H9 (cell line): ENCODE data around the gene PASD1. TPM values are rescaled to one million over a fixed set of nuclear protein-coding genes. Genes with fewer than 3 reads are reported as not detected.
"Not testable (repeated sequence)": the region's sequence is repeated elsewhere in the genome, so short reads cannot be mapped to it uniquely, and the experiment has no call there.

Experiments
- DNase-seq: peaks from one replicate; pipeline ENCODE4 v3.0.0-alpha.2; 2017
- H2AFZ ChIP-seq: one replicate; pipeline ENCODE4 v1.6.1; 2013; ENCODE audit warnings: mild to moderate bottlenecking, low read length, control low read depth, moderate library complexity
- H2AK5ac ChIP-seq: 2 replicates; pipeline ENCODE4 v1.6.1; 2013; ENCODE audit warnings: low read length, control low read depth, mixed read lengths; ENCODE audit not compliant: insufficient read length
- H2BK120ac ChIP-seq: one replicate; pipeline ENCODE4 v1.6.1; 2013; ENCODE audit warnings: low read depth, mild to moderate bottlenecking, low read length, control low read depth, inconsistent platforms; ENCODE audit not compliant: poor library complexity, severe bottlenecking
- H2BK12ac ChIP-seq: 2 replicates; pipeline ENCODE4 v1.6.1; 2013; ENCODE audit warnings: low read length, control low read depth, mixed read lengths, low read depth; ENCODE audit not compliant: insufficient read length
- H2BK15ac ChIP-seq: 2 replicates; pipeline ENCODE4 v1.6.1; 2013; ENCODE audit warnings: low read depth, low read length, control low read depth
- H2BK20ac ChIP-seq: one replicate; pipeline ENCODE4 v1.6.1; 2013; ENCODE audit warnings: low read depth, mild to moderate bottlenecking, low read length, control low read depth, inconsistent platforms; ENCODE audit not compliant: poor library complexity, severe bottlenecking
- H2BK5ac ChIP-seq: 2 replicates; pipeline ENCODE4 v1.6.1; 2013; ENCODE audit warnings: low read length, control low read depth, mixed read lengths; ENCODE audit not compliant: insufficient read length
- H3K14ac ChIP-seq: 2 replicates; pipeline ENCODE4 v1.6.1; 2013; ENCODE audit warnings: low read length, control low read depth; ENCODE audit not compliant: insufficient read depth
- H3K18ac ChIP-seq: 2 replicates; pipeline ENCODE4 v1.6.1; 2013; ENCODE audit warnings: low read depth, mild to moderate bottlenecking, mixed read lengths, low read length, control low read depth; ENCODE audit not compliant: insufficient read length
- H3K23ac ChIP-seq: 2 replicates; pipeline ENCODE4 v1.6.1; 2013; ENCODE audit warnings: low read length, control low read depth, mixed read lengths, low read depth; ENCODE audit not compliant: insufficient read length
- H3K23me2 ChIP-seq: 2 replicates; pipeline ENCODE4 v1.6.1; 2013; ENCODE audit warnings: low read depth, mild to moderate bottlenecking, mixed read lengths, low read length, control low read depth; ENCODE audit not compliant: insufficient read length, poor library complexity, severe bottlenecking
- H3K27ac ChIP-seq: 2 replicates; pipeline ENCODE4 v1.5.1; 2013; ENCODE audit warnings: low read length, control low read depth, mixed read lengths, low read depth; ENCODE audit not compliant: insufficient read length
- H3K27me3 ChIP-seq: 2 replicates; pipeline ENCODE4 v1.6.1; 2013; ENCODE audit warnings: low read length, control low read depth, inconsistent platforms; ENCODE audit not compliant: insufficient read depth
- H3K4ac ChIP-seq: 2 replicates; pipeline ENCODE4 v1.6.1; 2013; ENCODE audit warnings: low read depth, mild to moderate bottlenecking, control low read depth, inconsistent platforms, low read length, moderate library complexity
- H3K4me1 ChIP-seq: 2 replicates; pipeline ENCODE4 v1.6.1; 2013; ENCODE audit warnings: low read length, control low read depth, inconsistent platforms; ENCODE audit not compliant: insufficient read depth
- H3K4me2 ChIP-seq: 2 replicates; pipeline ENCODE4 v1.6.1; 2013; ENCODE audit warnings: low read length, control low read depth, mixed read lengths; ENCODE audit not compliant: insufficient read length, insufficient read depth
- H3K56ac ChIP-seq: 2 replicates; pipeline ENCODE4 v1.6.1; 2013; ENCODE audit warnings: low read depth, mild to moderate bottlenecking, mixed read lengths, low read length, control low read depth; ENCODE audit not compliant: insufficient read length
- H3K79me1 ChIP-seq: 2 replicates; pipeline ENCODE4 v1.6.1; 2013; ENCODE audit warnings: low read depth, mild to moderate bottlenecking, moderate library complexity, low read length, control low read depth, inconsistent platforms; ENCODE audit not compliant: insufficient read depth, poor library complexity, severe bottlenecking
- H3K79me2 ChIP-seq: 2 replicates; pipeline ENCODE4 v1.6.1; 2013; ENCODE audit warnings: low read length, control low read depth, inconsistent platforms; ENCODE audit not compliant: insufficient read depth
- H3K9ac ChIP-seq: 2 replicates; pipeline ENCODE4 v1.6.1; 2013; ENCODE audit warnings: low read length, control low read depth, mixed read lengths; ENCODE audit not compliant: insufficient read length; ENCODE audit errors: extremely low read depth
- H3K9me3 ChIP-seq: one replicate; pipeline ENCODE4 v1.6.1; 2013; ENCODE audit warnings: low read depth, low read length, inconsistent platforms; ENCODE audit not compliant: control insufficient read depth
- H3T11ph ChIP-seq: one replicate; pipeline ENCODE4 v1.6.1; 2013; ENCODE audit warnings: mild to moderate bottlenecking, low read length, control low read depth, inconsistent platforms
- H4K20me1 ChIP-seq: one replicate; pipeline ENCODE4 v1.6.1; 2013; ENCODE audit not compliant: control insufficient read depth, insufficient read length, insufficient read depth
- H4K5ac ChIP-seq: 2 replicates; pipeline ENCODE4 v1.6.1; 2013; ENCODE audit warnings: low read depth, mild to moderate bottlenecking, mixed read lengths, low read length, control low read depth; ENCODE audit not compliant: insufficient read length
- H4K8ac ChIP-seq: replicated peaks from 2 replicates; pipeline ENCODE4 v1.6.1; 2013; ENCODE audit warnings: low read length, control low read depth, mixed read lengths, low read depth; ENCODE audit not compliant: insufficient read length
- H4K91ac ChIP-seq: 2 replicates; pipeline ENCODE4 v1.6.1; 2013; ENCODE audit warnings: low read depth, mild to moderate bottlenecking, moderate library complexity, mixed read lengths, low read length, control low read depth; ENCODE audit not compliant: insufficient read length
- H3K27ac Mint-ChIP-seq, 3 experiments: 2 replicates in 2 of 3; 3 replicates in 1 of 3; pipeline ENCODE4 v1.8.0; 2020 to 2021; ENCODE audit warnings: mixed read lengths in 3 of 3, mild to moderate bottlenecking in 1 of 3, moderate library complexity in 1 of 3
- H3K27me3 Mint-ChIP-seq: 2 replicates; pipeline ENCODE4 v1.8.0; 2021; ENCODE audit warnings: low read depth, mild to moderate bottlenecking, moderate library complexity, mixed read lengths
- H3K36me3 Mint-ChIP-seq, 3 experiments: 2 replicates in 2 of 3; 3 replicates in 1 of 3; pipeline ENCODE4 v1.8.0; 2020 to 2021; ENCODE audit warnings: low read depth in 3 of 3, mixed read lengths in 3 of 3; ENCODE audit not compliant: insufficient read depth in 1 of 3
- H3K4me1 Mint-ChIP-seq, 2 experiments: 2 replicates each; pipeline ENCODE4 v1.8.0; 2020; ENCODE audit warnings: mixed read lengths in 2 of 2
- H3K4me3 Mint-ChIP-seq, 2 experiments: 2 replicates in 1 of 2; 3 replicates in 1 of 2; pipeline ENCODE4 v1.8.0; 2020 to 2021; ENCODE audit warnings: mild to moderate bottlenecking in 2 of 2, mixed read lengths in 2 of 2, moderate library complexity in 1 of 2
- H3K9me3 Mint-ChIP-seq, 2 experiments: 2 replicates in 1 of 2; 3 replicates in 1 of 2; pipeline ENCODE4 v1.8.0; 2020; ENCODE audit warnings: mild to moderate bottlenecking in 2 of 2, mixed read lengths in 2 of 2, moderate library complexity in 1 of 2
- CTCF ChIP-seq: fragments of 200-600 bp; sonication (generic); conservative IDR thresholded peaks from 3 replicates; pipeline ENCODE4 v1.8.0; 2021; ENCODE audit warnings: antibody characterized with exemption, mild to moderate bottlenecking
- WGBS: extraction: QIAGEN DNeasy Blood & Tissue Kit; methylation state at CpG from one replicate; pipeline ENCODE4 v1.1.7; 2013; ENCODE audit warnings: missing lambda C conversion rate, low lambda C conversion rate, mixed read lengths; ENCODE audit not compliant: insufficient read length; ENCODE audit errors: extremely low coverage; 5-methylcytosine and 5-hydroxymethylcytosine counted together
- total RNA-seq: library from RNA; stranded (reverse); gene quantifications from 2 replicates; pipeline ENCODE4 v1.2.1, GENCODE V29; 2021

Gene PASD1
- total RNA-seq, 1 experiment from 2014 or later = not detected

GRCh38 chrX:151564035-151564434 lies 560 bp downstream of the PASD1 start:
- Histone ChIP-seq H3K23me2 (no peaks in the 10 kb centered on the region), H3K56ac (no peak overlapping the region), H3T11ph (no peak overlapping the region), H3K27me3 (no peaks in the 10 kb centered on the region), H4K20me1 (no peaks in the 10 kb centered on the region), H3K23ac (no peak overlapping the region), H3K4me2 (no peak overlapping the region), H3K9ac (no peak overlapping the region), H2BK5ac (no peak overlapping the region), H4K8ac (no peak overlapping the region), H3K79me2 (no peaks in the 10 kb centered on the region), H2AK5ac (no peak overlapping the region), H3K4me1 (no peaks in the 10 kb centered on the region), H2AFZ (no peak overlapping the region), H3K79me1 (no peaks in the 10 kb centered on the region), H3K9me3 (peaks cover 12% of the 10 kb centered on the region), H2BK120ac (no peak overlapping the region), H2BK20ac (no peak overlapping the region), H3K14ac (no peak overlapping the region), H3K27ac (no peak overlapping the region), H2BK15ac (no peak overlapping the region), H3K4ac (no peak overlapping the region), H4K91ac (no peak overlapping the region), H3K18ac (no peak overlapping the region), H4K5ac (no peak overlapping the region), H2BK12ac (no peak overlapping the region)
- Mint-ChIP-seq H3K4me1 (no peaks in the 10 kb centered on the region), H3K27ac (no peak overlapping the region), H3K36me3 (peaks cover 8 to 16% (median 9%) of the 10 kb centered on the region in 3 experiments), H3K4me3 (no peak overlapping the region), H3K9me3 (peaks cover 68 to 74% of the 10 kb centered on the region in 2 experiments), H3K27me3 (peaks cover 9% of the 10 kb centered on the region)
- DNase-seq = no peak
- no CpG with 5 or more reads among the region's 21 CpGs for WGBS
- TF ChIP-seq CTCF = no peak

- not testable (repeated sequence) for H3K27ac ChIP-seq, H3K23me2 ChIP-seq, H3K27me3 ChIP-seq, H3K9ac ChIP-seq, H3K14ac ChIP-seq, H3K79me1 ChIP-seq, H3K18ac ChIP-seq, H2BK20ac ChIP-seq, H4K8ac ChIP-seq, H3T11ph ChIP-seq, H3K4ac ChIP-seq, H2BK120ac ChIP-seq, H2AFZ ChIP-seq, H3K4me1 ChIP-seq, H3K79me2 ChIP-seq, H3K4me1 Mint-ChIP-seq, H2BK5ac ChIP-seq, H4K20me1 ChIP-seq, H2BK15ac ChIP-seq, H3K23ac ChIP-seq, H4K91ac ChIP-seq, H2BK12ac ChIP-seq, H3K4me3 Mint-ChIP-seq, H4K5ac ChIP-seq, H3K27me3 Mint-ChIP-seq, H2AK5ac ChIP-seq, DNase-seq, H3K4me2 ChIP-seq, H3K27ac Mint-ChIP-seq, H3K56ac ChIP-seq
- Mint-ChIP-seq H3K36me3 (peaks cover 2 to 12% (median 4%) of the 10 kb centered on the region in 3 experiments), H3K9me3 (peaks cover 57 to 67% of the 10 kb centered on the region in 2 experiments)
- WGBS = no CpG with 5 or more reads among the region's 10 CpGs
- peaks cover 34% of the 10 kb centered on the region for H3K9me3 ChIP-seq
Observed at GRCh38 chrX:151566872-151567271, 3.4 kb downstream of the PASD1 start.
